Esophagus squamous epithelium (tissue), 5 donors: Measurements from ENCODE around the gene ZMIZ2. TPM values are rescaled to one million over a fixed set of nuclear protein-coding genes. Genes with fewer than 3 reads are reported as not detected.

Experiments used
- DNase-seq: peaks from one replicate; lab custom pipeline; 2025; lab: John Stamatoyannopoulos, UW
- H3K27ac ChIP-seq, 4 donors: fragments of 200-600 bp; sonication (generic); one replicate each; pipeline ENCODE4 v1.5.1; 2016 to 2019; ENCODE audit warnings: mild to moderate bottlenecking in 1 of 4
- H3K27me3 ChIP-seq, 4 donors: fragments of 200-600 bp; sonication (generic); 1 replicate in 3 of 4; 2 replicates in 1 of 4; pipeline versions ENCODE4 v1.5.1 to v1.6.0; 2017 to 2021; ENCODE audit warnings: antibody characterized with exemption in 1 of 4
- H3K36me3 ChIP-seq, 3 donors: fragments of 200-600 bp; sonication (generic); one replicate each; pipeline ENCODE4 v1.5.1; 2016 to 2019
- H3K4me1 ChIP-seq, 3 donors: fragments of 200-600 bp; sonication (generic); one replicate each; pipeline ENCODE4 v1.5.1; 2017 to 2019
- H3K4me3 ChIP-seq, 4 donors: fragments of 200-600 bp; sonication (generic); 1 replicate in 3 of 4; 2 replicates in 1 of 4; pipeline ENCODE4 v1.5.1; 2016 to 2019; ENCODE audit warnings: mild to moderate bottlenecking in 2 of 4, moderate library complexity in 1 of 4
- H3K9me3 ChIP-seq, 3 donors: fragments of 200-600 bp; sonication (generic); one replicate each; pipeline ENCODE4 v1.5.1; 2016 to 2019
- CTCF ChIP-seq, 6 experiments: fragments of 450-650 bp in 4 of 6; fragments of 200-600 bp in 2 of 6; sonication (generic) in 2 of 6; IDR thresholded peaks; one replicate each; pipeline ENCODE4 v1.5.1; 2016 to 2019; ENCODE audit warnings: antibody characterized with exemption in 6 of 6, mild to moderate bottlenecking in 4 of 6, moderate library complexity in 4 of 6
- POLR2A ChIP-seq, 4 donors: fragments of 450-650 bp; IDR thresholded peaks; one replicate each; pipeline ENCODE4 v1.6.1; 2017; ENCODE audit warnings: antibody characterized with exemption in 4 of 4, mild to moderate bottlenecking in 4 of 4, moderate library complexity in 3 of 4
- WGBS, 2 donors: methylation state at CpG; one replicate each; pipeline ENCODE4 v1.1.5; 2018; 5-methylcytosine and 5-hydroxymethylcytosine counted together
- intact Hi-C: fragments of 100-400 bp; cut with DNase I; formaldehyde crosslinking; loops from one replicate; pipeline ENCODE4 v1.15.0; 2022
- total RNA-seq, 4 donors: library from RNA; depleted of rRNA; stranded (reverse); fragments of >200 nt; gene quantifications; one replicate each; pipeline ENCODE4 v1.1.0, GENCODE V29; 2016
- donor health status: DM: yes; HTN: yes; CAD: no.

The ZMIZ2 gene
- total RNA-seq, 4 donors from 2014 or later = 6.9 to 25.4 (median 18.3) TPM

- Histone ChIP-seq H3K4me3 (no peak overlapping the region), H3K27me3 (no peaks in the 10 kb centered on the region), H3K9me3 (no peaks in the 10 kb centered on the region), H3K4me1 (peaks cover 35 to 68% (median 37%) of the 10 kb centered on the region in 3 donors), H3K27ac (no peak overlapping the region), H3K36me3 (peaks cover 31 to 72% (median 44%) of the 10 kb centered on the region in 3 donors)
- intact Hi-C loops = no loop called here
- no peak for DNase-seq
- TF ChIP-seq POLR2A (IDR thresholded peaks at IDR 0.05) = no peak
- no peak for TF ChIP-seq CTCF (IDR thresholded peaks at IDR 0.05)
- 89 to 95% methylated on average over 11 of the region's 17 CpGs for WGBS, 2 donors
Observed at GRCh38 chr7:44765579-44766415, 17.1 kb downstream of the ZMIZ2 start.

- DNase-seq = no peak
- no peak overlapping the region for H3K27ac ChIP-seq
- peaks cover 36 to 65% (median 37%) of the 10 kb centered on the region in 3 donors for H3K4me1 ChIP-seq
- no peaks in the 10 kb centered on the region for H3K27me3 ChIP-seq
- WGBS, 2 donors = 82% methylated on average over 6 of the region's 11 CpGs; no CpG with 5 or more reads in 1 of the 2 donors
- no peaks in the 10 kb centered on the region for H3K9me3 ChIP-seq
- TF ChIP-seq POLR2A (IDR thresholded peaks at IDR 0.05) (no peak), CTCF (IDR thresholded peaks at IDR 0.05) (no peak)
- peaks cover 31 to 66% (median 44%) of the 10 kb centered on the region in 3 donors for H3K36me3 ChIP-seq
- no peak overlapping the region for H3K4me3 ChIP-seq
- intact Hi-C loops = no loop called here
Observed at GRCh38 chr7:44766416-44766801, 17.8 kb downstream of the ZMIZ2 start.

GRCh38 chr7:44767134-44767911 is 18.7 kb downstream of the ZMIZ2 start:
- Histone ChIP-seq H3K4me3 (no peak overlapping the region), H3K27me3 (no peaks in the 10 kb centered on the region), H3K27ac (peak overlapping the region; percentile 49 to 82 (median 78)), H3K9me3 (no peaks in the 10 kb centered on the region), H3K4me1 (peaks cover 31 to 56% (median 36%) of the 10 kb centered on the region in 3 donors), H3K36me3 (peaks cover 31 to 57% (median 44%) of the 10 kb centered on the region in 3 donors)
- intact Hi-C loops = no loop called here
- WGBS, 2 donors = 62 to 76% methylated on average over 8 to 9 of the region's 19 CpGs
- no peak for DNase-seq
- TF ChIP-seq POLR2A (IDR thresholded peaks at IDR 0.05) (no peak), CTCF (IDR thresholded peaks at IDR 0.05) (no peak)

- H3K4me1 ChIP-seq = peaks cover 31 to 48% (median 36%) of the 10 kb centered on the region in 3 donors
- no peaks in the 10 kb centered on the region for H3K27me3 ChIP-seq
- H3K4me3 ChIP-seq = peak overlapping the region in 1 of 4 donors; percentile 35
- peaks cover 31 to 50% (median 39%) of the 10 kb centered on the region in 3 donors for H3K36me3 ChIP-seq
- no peak for TF ChIP-seq CTCF (IDR thresholded peaks at IDR 0.05)
- no peak for TF ChIP-seq POLR2A (IDR thresholded peaks at IDR 0.05)
- H3K9me3 ChIP-seq = no peaks in the 10 kb centered on the region
- DNase-seq = no peak
- WGBS, 2 donors = 33 to 53% methylated on average over 2 to 7 of the region's 12 CpGs
- intact Hi-C loops = no loop called here
- peak overlapping the region; percentile 49 to 82 (median 78) for H3K27ac ChIP-seq
Observed at GRCh38 chr7:44767912-44768627, 19.4 kb downstream of the ZMIZ2 start.
